SIG-M5 (cell line): ENCODE results near the gene PTBP3.
"Not testable (repeated sequence)": the region's sequence is repeated elsewhere in the genome, so short reads cannot be mapped to it uniquely, and the experiment has no call there.

Experiments used
- DNase-seq: peaks from one replicate; lab custom pipeline; 2025; lab: John Stamatoyannopoulos, UW

Gene PTBP3

GRCh38 chr9:112203536-112203935 lies 129.9 kb downstream of the PTBP3 start:
- no peak for DNase-seq

GRCh38 chr9:112200711-112201110 lies 132.7 kb downstream of the PTBP3 start:
- no peak for DNase-seq

GRCh38 chr9:112198646-112199045 lies 134.8 kb downstream of the PTBP3 start:
- DNase-seq = no peak

- no peak for DNase-seq
These were observed 138.4 kb downstream of the PTBP3 start for GRCh38 chr9:112194969-112195431.

- DNase-seq = no peak
These were observed 139.7 kb downstream of the PTBP3 start for GRCh38 chr9:112193572-112194288.

GRCh38 chr9:112190320-112190719 lies 143.1 kb downstream of the PTBP3 start:
- not testable (repeated sequence) for DNase-seq

- DNase-seq = no peak
These were observed 144.5 kb downstream of the PTBP3 start for GRCh38 chr9:112188884-112189283.

GRCh38 chr9:112187404-112187803 lies 146.0 kb downstream of the PTBP3 start:
- DNase-seq = no peak

GRCh38 chr9:112186695-112187094 lies 146.7 kb downstream of the PTBP3 start:
- DNase-seq = no peak

GRCh38 chr9:112184946-112185345 lies 148.5 kb downstream of the PTBP3 start:
- DNase-seq = no peak

- no peak for DNase-seq
These were observed 149.2 kb downstream of the PTBP3 start for GRCh38 chr9:112184221-112184620.

GRCh38 chr9:112180387-112180881 lies 153.0 kb downstream of the PTBP3 start:
- no peak for DNase-seq

- DNase-seq = no peak
These were observed 153.6 kb downstream of the PTBP3 start for GRCh38 chr9:112179816-112180215.

- DNase-seq = no peak
These were observed 156.9 kb downstream of the PTBP3 start for GRCh38 chr9:112176524-112176923.

- DNase-seq = no peak
These were observed 157.6 kb downstream of the PTBP3 start for GRCh38 chr9:112175796-112176315.

- DNase-seq = no peak
These were observed 158.2 kb downstream of the PTBP3 start, which contains the start of gene SUSD1 for GRCh38 chr9:112174965-112175795. Gene SUSD1 (minus strand): TSS chr9:112175297. CDS start chr9:112175235, 62 bp downstream.

GRCh38 chr9:112174222-112174964 lies 159.0 kb downstream of the PTBP3 start:
- DNase-seq = no peak

- DNase-seq = no peak
These were observed 159.8 kb downstream of the PTBP3 start for GRCh38 chr9:112173489-112174221.

GRCh38 chr9:112170968-112171367 lies 162.5 kb downstream of the PTBP3 start:
- no peak for DNase-seq

GRCh38 chr9:112170235-112170634 lies 163.2 kb downstream of the PTBP3 start:
- DNase-seq = no peak

- DNase-seq = no peak
These were observed 164.1 kb downstream of the PTBP3 start for GRCh38 chr9:112169368-112169767.
